IMR-90 (cell line): Measurements from ENCODE around the gene CMSS1. TPM values are rescaled to one million over a fixed set of nuclear protein-coding genes. Genes with fewer than 3 reads are reported as not detected.

Experiments
- BHLHE40 ChIP-seq: fragments of 150-350 bp; IDR thresholded peaks from 2 replicates; pipeline ENCODE4 v1.6.1; 2016; ENCODE audit warnings: mild to moderate bottlenecking, low read depth, low read length
- CEBPB ChIP-seq: IDR thresholded peaks from 2 replicates; pipeline ENCODE4 v1.6.1; 2012; ENCODE audit warnings: low read depth, low read length, improper control_type of control experiment
- MAFK ChIP-seq: IDR thresholded peaks from 2 replicates; pipeline ENCODE4 v1.6.1; 2012; ENCODE audit warnings: low read depth, low read length, improper control_type of control experiment
- MAZ ChIP-seq: IDR thresholded peaks from 2 replicates; pipeline ENCODE4 v1.6.1; 2012; ENCODE audit warnings: low read depth, mild to moderate bottlenecking, low read length, improper control_type of control experiment, moderate library complexity, borderline replicate concordance
- RCOR1 ChIP-seq: IDR thresholded peaks from 2 replicates; pipeline ENCODE4 v1.6.1; 2012; ENCODE audit warnings: mild to moderate bottlenecking, low read length, improper control_type of control experiment; ENCODE audit not compliant: insufficient replicate concordance
- RFX5 ChIP-seq: IDR thresholded peaks from 2 replicates; pipeline ENCODE4 v1.8.0; 2012; ENCODE audit warnings: low read depth, mild to moderate bottlenecking, low read length, moderate library complexity
- SMC3 ChIP-seq: fragments of 150-350 bp; IDR thresholded peaks from 2 replicates; pipeline ENCODE4 v1.6.1; 2016; ENCODE audit warnings: low read depth, mild to moderate bottlenecking, antibody characterized with exemption, low read length, moderate library complexity
- polyA plus RNA-seq, 3 experiments: library from polyadenylated mRNA; depleted of rRNA; stranded (reverse); fragments of >200 nt; gene quantifications; 2 replicates each; pipeline ENCODE4 v1.2.3, GENCODE V29; 2012; ENCODE audit warnings: low replicate concordance in 1 of 3
- total RNA-seq: library from RNA; depleted of rRNA; stranded (reverse); fragments of >200 nt; gene quantifications from 2 replicates; pipeline ENCODE4 v1.2.3, GENCODE V29; 2012
- TF ChIP-seq, protein P1 (sequence below): conservative IDR thresholded peaks from 2 replicates; pipeline ENCODE4 v1.5.1; 2012; ENCODE audit warnings: mild to moderate bottlenecking, low read depth, low read length, improper control_type of control experiment

The CMSS1 gene
- total and polyA plus RNA-seq, 2 of the 4 experiments (the other 2 are of a cell fraction) = 12.5 to 13.6 TPM

- TF ChIP-seq, protein P1, sequence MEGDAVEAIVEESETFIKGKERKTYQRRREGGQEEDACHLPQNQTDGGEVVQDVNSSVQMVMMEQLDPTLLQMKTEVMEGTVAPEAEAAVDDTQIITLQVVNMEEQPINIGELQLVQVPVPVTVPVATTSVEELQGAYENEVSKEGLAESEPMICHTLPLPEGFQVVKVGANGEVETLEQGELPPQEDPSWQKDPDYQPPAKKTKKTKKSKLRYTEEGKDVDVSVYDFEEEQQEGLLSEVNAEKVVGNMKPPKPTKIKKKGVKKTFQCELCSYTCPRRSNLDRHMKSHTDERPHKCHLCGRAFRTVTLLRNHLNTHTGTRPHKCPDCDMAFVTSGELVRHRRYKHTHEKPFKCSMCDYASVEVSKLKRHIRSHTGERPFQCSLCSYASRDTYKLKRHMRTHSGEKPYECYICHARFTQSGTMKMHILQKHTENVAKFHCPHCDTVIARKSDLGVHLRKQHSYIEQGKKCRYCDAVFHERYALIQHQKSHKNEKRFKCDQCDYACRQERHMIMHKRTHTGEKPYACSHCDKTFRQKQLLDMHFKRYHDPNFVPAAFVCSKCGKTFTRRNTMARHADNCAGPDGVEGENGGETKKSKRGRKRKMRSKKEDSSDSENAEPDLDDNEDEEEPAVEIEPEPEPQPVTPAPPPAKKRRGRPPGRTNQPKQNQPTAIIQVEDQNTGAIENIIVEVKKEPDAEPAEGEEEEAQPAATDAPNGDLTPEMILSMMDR = no peak
- TF ChIP-seq BHLHE40 = no peak
- no peak for TF ChIP-seq RCOR1
- TF ChIP-seq SMC3 = no peak
- no peak for TF ChIP-seq RFX5
- no peak for TF ChIP-seq CEBPB
- TF ChIP-seq MAZ = no peak
- TF ChIP-seq MAFK = no peak
These were observed 273.0 kb downstream of the CMSS1 start (continued) for GRCh38 chr3:100090669-100091005.
